ENCODE measurements around the gene SLC16A4.

DNA sequence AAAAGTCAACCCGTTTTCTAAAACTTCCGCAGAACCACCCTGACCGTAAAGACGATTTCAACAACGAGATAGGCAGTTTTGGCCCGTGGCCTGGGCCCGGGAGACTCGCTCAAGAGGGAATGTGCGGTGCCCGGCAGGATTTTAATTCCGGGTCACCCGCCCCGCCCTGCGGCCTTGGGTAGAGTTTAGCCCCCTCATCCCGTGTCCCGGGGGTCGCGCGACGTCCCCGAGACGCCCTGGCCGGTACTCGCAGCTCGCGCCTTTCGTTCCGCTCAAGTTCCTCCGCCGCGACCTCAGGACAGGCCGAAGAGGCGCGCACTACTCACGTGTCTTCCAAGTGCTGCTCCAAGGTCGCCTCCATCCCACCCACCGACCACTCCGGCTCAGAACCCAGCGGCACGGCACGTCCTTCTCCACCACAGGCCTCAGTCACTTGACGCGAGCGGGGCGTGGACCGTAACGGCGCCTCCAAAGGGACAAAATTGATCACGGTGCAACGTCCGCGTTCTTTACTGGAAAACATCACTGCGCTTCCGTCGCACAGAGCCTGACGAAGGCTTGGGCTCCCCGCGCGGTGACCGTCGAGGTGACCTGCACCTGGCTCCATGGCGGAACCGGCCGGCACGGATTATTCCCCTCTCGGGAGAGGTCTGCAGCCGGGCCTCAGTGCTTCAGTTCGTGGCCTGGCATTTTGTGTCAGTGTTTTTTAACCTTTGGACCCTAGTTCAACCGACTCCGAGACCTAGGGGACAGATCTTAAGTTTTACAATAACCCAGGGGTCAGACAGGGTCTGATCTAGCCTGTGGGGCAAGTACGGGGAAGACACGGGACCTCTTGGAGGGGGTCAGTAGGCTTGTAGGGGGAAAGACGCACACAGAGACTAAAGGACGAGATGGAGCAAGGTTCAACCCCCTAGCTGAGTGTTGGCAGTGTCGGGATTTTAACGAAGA is 16.7 kb upstream of the SLC16A4 start, which contains the start of gene LAMTOR5:
- peak in 1 of 2 donors; percentile 91 for TF ChIP-seq POLR2A (IDR thresholded peaks at IDR 0.05)
- TF ChIP-seq, protein P1, sequence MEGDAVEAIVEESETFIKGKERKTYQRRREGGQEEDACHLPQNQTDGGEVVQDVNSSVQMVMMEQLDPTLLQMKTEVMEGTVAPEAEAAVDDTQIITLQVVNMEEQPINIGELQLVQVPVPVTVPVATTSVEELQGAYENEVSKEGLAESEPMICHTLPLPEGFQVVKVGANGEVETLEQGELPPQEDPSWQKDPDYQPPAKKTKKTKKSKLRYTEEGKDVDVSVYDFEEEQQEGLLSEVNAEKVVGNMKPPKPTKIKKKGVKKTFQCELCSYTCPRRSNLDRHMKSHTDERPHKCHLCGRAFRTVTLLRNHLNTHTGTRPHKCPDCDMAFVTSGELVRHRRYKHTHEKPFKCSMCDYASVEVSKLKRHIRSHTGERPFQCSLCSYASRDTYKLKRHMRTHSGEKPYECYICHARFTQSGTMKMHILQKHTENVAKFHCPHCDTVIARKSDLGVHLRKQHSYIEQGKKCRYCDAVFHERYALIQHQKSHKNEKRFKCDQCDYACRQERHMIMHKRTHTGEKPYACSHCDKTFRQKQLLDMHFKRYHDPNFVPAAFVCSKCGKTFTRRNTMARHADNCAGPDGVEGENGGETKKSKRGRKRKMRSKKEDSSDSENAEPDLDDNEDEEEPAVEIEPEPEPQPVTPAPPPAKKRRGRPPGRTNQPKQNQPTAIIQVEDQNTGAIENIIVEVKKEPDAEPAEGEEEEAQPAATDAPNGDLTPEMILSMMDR (IDR thresholded peaks at IDR 0.05): peak in 2 of 5 experiments; percentile 43 to 60
- TF ChIP-seq EP300 (IDR thresholded peaks at IDR 0.05): peak; percentile 82 to 100

Measured in tibial nerve (tissue), 4 donors.